BE2C (cell line): Measurements from ENCODE around the gene RIMS4.
"Not testable (repeated sequence)": the region's sequence is repeated elsewhere in the genome, so short reads cannot be mapped to it uniquely, and the experiment has no call there.

Experiments used
- DNase-seq: peaks from one replicate; pipeline ENCODE4 v3.0.0-alpha.2; 2020
- H3K27me3 ChIP-seq: fragments of 250-450 bp; sonication (Bioruptor Pico); 2 replicates; pipeline ENCODE4 v1.5.1; 2020; ENCODE audit warnings: mild to moderate bottlenecking
- H3K36me3 ChIP-seq: fragments of 250-450 bp; sonication (Bioruptor Pico); 2 replicates; pipeline ENCODE4 v1.5.1; 2020; ENCODE audit warnings: mild to moderate bottlenecking
- H3K4me1 ChIP-seq: fragments of 250-450 bp; sonication (Bioruptor Pico); 2 replicates; pipeline ENCODE4 v1.5.1; 2020
- H3K4me3 ChIP-seq: 2 replicates; pipeline ENCODE4 v1.5.1; 2011; ENCODE audit warnings: low read depth, low read length
- H3K9me3 ChIP-seq: fragments of 250-450 bp; sonication (Bioruptor Pico); 2 replicates; pipeline ENCODE4 v1.5.1; 2020
- TF ChIP-seq, protein P1 (sequence below): IDR thresholded peaks from 2 replicates; pipeline ENCODE4 v1.5.1; 2012; ENCODE audit warnings: mild to moderate bottlenecking, low read depth, low read length

Gene RIMS4

DNA sequence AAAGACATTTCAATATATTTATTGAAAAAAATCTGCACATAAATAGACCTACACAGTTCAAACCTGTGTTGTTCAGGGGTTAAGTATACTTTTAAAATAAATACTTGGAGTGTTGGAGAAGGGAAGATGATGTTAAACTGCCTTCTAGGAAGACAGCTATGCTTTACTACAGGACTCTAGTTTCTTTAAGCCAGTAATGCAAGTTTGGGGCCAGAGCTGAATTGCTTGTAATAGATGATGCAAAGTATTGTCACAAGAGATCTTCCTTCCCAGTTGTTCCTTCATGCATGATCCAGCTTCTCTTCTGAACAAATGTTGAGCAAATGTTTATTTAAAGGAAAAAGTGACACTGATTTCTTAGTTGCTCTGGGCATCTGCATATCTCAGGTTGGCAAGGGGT, 20.2 kb upstream of the RIMS4 start:
- Histone ChIP-seq H3K9me3 (peaks cover 3% of the 10 kb centered on the region; the same call in 1 of the 2 replicates), H3K36me3 (no peaks in the 10 kb centered on the region), H3K4me3 (no peak overlapping the region), H3K27me3 (no peaks in the 10 kb centered on the region), H3K4me1 (peaks cover 4% of the 10 kb centered on the region)
- no peak for DNase-seq
- TF ChIP-seq, protein P1, sequence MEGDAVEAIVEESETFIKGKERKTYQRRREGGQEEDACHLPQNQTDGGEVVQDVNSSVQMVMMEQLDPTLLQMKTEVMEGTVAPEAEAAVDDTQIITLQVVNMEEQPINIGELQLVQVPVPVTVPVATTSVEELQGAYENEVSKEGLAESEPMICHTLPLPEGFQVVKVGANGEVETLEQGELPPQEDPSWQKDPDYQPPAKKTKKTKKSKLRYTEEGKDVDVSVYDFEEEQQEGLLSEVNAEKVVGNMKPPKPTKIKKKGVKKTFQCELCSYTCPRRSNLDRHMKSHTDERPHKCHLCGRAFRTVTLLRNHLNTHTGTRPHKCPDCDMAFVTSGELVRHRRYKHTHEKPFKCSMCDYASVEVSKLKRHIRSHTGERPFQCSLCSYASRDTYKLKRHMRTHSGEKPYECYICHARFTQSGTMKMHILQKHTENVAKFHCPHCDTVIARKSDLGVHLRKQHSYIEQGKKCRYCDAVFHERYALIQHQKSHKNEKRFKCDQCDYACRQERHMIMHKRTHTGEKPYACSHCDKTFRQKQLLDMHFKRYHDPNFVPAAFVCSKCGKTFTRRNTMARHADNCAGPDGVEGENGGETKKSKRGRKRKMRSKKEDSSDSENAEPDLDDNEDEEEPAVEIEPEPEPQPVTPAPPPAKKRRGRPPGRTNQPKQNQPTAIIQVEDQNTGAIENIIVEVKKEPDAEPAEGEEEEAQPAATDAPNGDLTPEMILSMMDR: no peak

DNA sequence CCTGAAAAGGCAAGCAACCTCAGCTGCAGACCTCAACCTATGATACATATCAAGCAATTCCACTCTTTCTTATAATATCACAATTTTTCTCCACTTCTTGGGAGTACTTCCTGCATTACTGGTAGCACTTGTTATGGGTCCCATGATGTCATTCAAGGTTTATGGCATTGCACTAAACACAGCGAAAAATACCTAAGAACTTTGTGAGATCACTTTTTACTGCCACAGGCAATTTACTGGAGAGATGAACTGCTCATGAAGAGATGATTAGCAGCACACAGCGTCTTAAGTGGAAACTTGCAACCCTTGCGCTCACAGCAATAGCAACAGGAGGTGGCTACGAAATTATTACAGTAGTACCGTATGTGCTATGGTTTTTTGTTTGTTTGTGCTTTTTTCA, 19.3 kb upstream of the RIMS4 start:
- no peaks in the 10 kb centered on the region for H3K36me3 ChIP-seq
- DNase-seq: no peak
- TF ChIP-seq, protein P1: no peak
- H3K4me1 ChIP-seq: peaks cover 4% of the 10 kb centered on the region
- peaks cover 3% of the 10 kb centered on the region; the same call in 1 of the 2 replicates for H3K9me3 ChIP-seq
- no peak overlapping the region for H3K4me3 ChIP-seq
- H3K27me3 ChIP-seq: no peaks in the 10 kb centered on the region

DNA sequence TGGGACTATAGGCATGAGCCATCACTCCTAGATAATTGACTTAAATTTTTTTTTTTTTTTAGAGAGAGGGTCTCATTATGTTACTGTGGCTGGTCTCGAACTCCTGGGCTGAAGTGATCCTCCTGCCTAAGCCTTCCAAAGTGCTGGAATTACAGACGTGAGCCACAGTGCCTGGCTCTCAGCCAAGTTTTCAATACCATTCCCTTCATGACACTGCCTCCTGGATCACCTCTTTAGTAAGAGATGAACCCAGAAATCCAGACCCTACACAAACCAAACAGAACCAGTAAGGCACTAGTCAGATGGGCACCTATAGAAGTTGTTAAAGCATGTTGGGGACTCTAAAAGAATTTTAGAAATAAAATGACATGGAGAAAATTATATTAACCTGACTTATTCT, 18.3 kb upstream of the RIMS4 start:
- peaks cover 3% of the 10 kb centered on the region; the same call in 1 of the 2 replicates for H3K9me3 ChIP-seq
- no peak overlapping the region for H3K4me3 ChIP-seq
- no peaks in the 10 kb centered on the region for H3K36me3 ChIP-seq
- H3K27me3 ChIP-seq: no peaks in the 10 kb centered on the region
- TF ChIP-seq, protein P1: no peak
- DNase-seq: no peak
- H3K4me1 ChIP-seq: peaks cover 4% of the 10 kb centered on the region

DNA sequence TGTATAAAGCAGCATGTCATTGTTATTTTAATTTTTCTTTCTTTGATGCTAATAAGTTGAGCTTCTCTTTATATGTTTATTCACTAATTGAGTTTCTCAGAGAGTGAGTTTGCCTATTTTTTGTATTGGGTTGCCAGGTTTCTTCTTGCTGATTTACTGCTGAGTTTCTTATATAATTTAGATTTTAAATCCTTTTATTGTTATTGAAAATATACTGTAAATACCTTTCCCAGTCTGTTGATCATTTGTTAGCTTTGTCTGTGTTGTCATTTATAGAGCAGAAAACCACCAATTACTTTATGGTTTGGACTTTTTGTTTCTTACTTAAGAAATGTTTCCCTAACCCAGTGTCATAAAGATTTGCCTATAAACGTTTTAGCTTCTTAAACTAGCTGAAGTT, 17.1 kb upstream of the RIMS4 start:
- TF ChIP-seq, protein P1: no peak
- Histone ChIP-seq H3K9me3 (peaks cover 3% of the 10 kb centered on the region; the same call in 1 of the 2 replicates), H3K4me3 (no peak overlapping the region), H3K27me3 (no peaks in the 10 kb centered on the region), H3K36me3 (no peaks in the 10 kb centered on the region), H3K4me1 (peaks cover 1% of the 10 kb centered on the region)
- no peak for DNase-seq

DNA sequence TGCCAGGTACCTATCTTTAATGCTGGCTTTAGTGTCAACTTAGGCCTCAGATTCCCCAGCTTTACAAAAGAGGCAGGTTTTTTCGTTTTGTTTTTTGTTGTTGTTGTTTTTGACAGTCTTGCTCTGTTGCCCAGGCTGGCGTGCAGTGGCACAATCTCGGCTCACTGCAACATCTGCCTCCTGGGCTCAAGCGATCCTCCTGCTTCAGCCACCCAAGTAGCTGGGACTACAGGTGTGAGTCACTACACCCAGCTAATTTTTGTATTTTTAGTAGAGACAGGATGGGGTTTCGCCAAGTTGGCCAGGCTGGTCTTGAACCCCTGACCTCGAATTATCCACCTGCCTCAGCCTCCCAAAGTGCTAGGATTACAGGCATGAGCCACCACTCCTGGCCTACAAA, 11.2 kb upstream of the RIMS4 start:
- not testable (repeated sequence) for H3K27me3 ChIP-seq, DNase-seq

DNA sequence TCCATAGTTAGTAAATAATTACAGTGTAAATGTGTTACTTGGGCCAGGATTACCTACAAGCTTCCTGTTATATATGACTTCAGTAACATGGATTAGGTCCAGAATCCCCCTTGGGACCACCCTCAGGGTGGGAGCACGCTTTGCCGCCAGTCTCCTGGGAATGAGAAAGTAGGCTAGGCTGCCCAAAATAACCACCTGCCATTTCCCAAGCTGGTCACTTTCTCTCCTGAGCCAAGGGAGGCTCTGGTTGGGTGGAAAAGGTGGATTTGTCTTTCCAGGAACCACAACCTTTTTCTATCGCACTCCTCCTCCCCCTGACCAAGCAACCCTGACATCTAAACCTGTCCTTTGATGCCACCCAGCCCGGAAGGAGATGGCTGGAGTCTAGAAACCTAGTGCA, 9.6 kb upstream of the RIMS4 start:
- TF ChIP-seq, protein P1: no peak
- Histone ChIP-seq H3K9me3 (no peaks in the 10 kb centered on the region), H3K4me1 (no peaks in the 10 kb centered on the region), H3K4me3 (no peak overlapping the region), H3K27me3 (no peaks in the 10 kb centered on the region), H3K36me3 (no peaks in the 10 kb centered on the region)
- DNase-seq: no peak

More for the DNA sequence above, 11.2 kb upstream of the RIMS4 start:
- not testable (repeated sequence) for H3K9me3 ChIP-seq, H3K36me3 ChIP-seq, H3K4me3 ChIP-seq, H3K4me1 ChIP-seq
